HFF-Myc (cell line): ENCODE results near the gene OBP2A.
"Not testable (repeated sequence)": the region's sequence is repeated elsewhere in the genome, so short reads cannot be mapped to it uniquely, and the experiment has no call there.

Experiments
- DNase-seq: peaks from one replicate; pipeline ENCODE4 v3.0.0-alpha.2; 2011; ENCODE audit warnings: low read depth; ENCODE audit errors: extremely low read depth
- H3K4me3 ChIP-seq: replicated peaks from 2 replicates; pipeline ENCODE4 v1.5.1; 2011; ENCODE audit warnings: low read depth, mild to moderate bottlenecking, control low read depth, low read length
- TF ChIP-seq, protein P1 (sequence below): IDR thresholded peaks from 2 replicates; pipeline ENCODE4 v1.5.1; 2012; ENCODE audit warnings: mild to moderate bottlenecking, low read depth, low read length, control low read depth; ENCODE audit errors: missing control alignments

Gene OBP2A

GRCh38 chr9:135524130-135524861 lies 21.6 kb upstream of the OBP2A start:
- DNase-seq, result no peak
- TF ChIP-seq, protein P1, sequence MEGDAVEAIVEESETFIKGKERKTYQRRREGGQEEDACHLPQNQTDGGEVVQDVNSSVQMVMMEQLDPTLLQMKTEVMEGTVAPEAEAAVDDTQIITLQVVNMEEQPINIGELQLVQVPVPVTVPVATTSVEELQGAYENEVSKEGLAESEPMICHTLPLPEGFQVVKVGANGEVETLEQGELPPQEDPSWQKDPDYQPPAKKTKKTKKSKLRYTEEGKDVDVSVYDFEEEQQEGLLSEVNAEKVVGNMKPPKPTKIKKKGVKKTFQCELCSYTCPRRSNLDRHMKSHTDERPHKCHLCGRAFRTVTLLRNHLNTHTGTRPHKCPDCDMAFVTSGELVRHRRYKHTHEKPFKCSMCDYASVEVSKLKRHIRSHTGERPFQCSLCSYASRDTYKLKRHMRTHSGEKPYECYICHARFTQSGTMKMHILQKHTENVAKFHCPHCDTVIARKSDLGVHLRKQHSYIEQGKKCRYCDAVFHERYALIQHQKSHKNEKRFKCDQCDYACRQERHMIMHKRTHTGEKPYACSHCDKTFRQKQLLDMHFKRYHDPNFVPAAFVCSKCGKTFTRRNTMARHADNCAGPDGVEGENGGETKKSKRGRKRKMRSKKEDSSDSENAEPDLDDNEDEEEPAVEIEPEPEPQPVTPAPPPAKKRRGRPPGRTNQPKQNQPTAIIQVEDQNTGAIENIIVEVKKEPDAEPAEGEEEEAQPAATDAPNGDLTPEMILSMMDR, result no peak
- H3K4me3 ChIP-seq, result no peak overlapping the region

- no peak overlapping the region for H3K4me3 ChIP-seq
- no peak for DNase-seq
- TF ChIP-seq, protein P1, result no peak
Measured at GRCh38 chr9:135525241-135526088, 20.5 kb upstream of the OBP2A start.

DNA sequence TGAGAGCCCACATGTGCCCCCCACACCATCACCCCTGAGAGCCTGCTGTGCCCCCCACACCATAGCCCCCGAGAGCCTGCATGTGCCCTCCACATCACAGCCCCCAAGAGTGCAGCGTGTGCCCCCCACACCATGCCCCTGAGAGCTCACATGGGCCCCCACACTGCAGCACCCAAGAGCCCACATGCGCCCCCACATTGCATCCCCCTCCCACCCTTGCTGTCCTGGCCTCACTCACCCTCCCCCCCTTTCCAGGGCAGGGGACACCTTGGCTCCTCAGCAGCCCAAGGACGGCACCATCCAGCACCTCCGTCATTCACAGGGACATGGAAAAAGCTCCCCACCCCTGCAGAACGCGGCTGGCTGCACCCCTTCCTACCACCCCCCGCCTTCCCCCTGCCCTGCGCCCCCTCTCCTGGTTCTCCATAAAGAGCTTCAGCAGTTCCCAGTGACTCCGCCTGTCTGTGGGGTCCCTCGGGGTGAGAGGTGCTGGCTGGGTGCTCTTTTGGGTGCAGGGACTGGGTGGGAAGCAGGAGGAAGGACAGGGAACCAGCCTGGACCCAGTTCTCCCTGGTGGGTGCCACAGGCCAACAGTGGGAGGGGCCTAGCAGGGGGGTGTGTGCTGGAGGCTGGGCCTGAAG lies 19.7 kb upstream of the OBP2A start:
- H3K4me3 ChIP-seq, result no peak overlapping the region
- no peak for DNase-seq
- TF ChIP-seq, protein P1, result no peak

DNA sequence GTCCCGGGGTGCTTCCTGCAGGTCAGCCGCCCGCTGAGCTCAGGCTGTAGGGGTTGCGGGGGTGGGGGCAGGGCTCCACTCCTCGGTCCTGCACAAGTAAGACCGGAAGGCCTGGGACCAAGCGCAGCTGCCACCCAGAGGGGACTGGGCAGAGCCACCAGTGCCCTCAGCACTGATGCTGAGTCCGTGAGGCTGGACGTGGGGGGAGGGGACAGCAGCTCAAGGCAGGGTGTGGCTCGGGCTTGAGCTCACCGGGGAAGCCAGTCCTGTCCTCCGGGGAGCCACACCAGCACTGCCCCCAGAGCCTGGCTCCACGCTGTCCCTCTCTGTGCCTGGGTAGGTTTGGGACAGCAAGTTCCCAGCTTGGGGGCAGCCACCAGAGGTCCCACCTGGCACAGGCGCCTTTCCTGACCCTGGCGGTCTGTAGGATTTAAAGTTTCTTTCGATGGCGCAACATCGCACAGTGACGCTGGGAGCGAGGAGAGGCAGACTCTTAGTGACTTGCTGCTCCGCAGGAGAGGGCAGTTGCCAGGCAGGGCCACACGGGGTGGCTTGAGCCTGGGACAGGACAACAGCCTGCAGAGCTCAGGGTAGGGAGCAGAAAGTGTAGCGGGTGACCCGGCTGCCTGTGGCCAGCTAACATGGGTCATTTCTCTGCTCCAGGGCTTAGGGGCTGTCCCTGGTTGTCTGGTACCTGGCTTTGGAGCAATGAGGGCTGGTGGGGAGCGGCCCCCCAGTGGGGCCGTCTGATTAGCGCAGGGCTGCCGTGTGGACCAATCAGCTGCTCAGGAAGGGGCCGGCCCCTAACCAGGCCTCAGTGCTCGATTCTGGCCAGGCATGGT lies 19.0 kb upstream of the OBP2A start:
- no peak for DNase-seq
- H3K4me3 ChIP-seq, result no peak overlapping the region
- TF ChIP-seq, protein P1, result no peak

DNA sequence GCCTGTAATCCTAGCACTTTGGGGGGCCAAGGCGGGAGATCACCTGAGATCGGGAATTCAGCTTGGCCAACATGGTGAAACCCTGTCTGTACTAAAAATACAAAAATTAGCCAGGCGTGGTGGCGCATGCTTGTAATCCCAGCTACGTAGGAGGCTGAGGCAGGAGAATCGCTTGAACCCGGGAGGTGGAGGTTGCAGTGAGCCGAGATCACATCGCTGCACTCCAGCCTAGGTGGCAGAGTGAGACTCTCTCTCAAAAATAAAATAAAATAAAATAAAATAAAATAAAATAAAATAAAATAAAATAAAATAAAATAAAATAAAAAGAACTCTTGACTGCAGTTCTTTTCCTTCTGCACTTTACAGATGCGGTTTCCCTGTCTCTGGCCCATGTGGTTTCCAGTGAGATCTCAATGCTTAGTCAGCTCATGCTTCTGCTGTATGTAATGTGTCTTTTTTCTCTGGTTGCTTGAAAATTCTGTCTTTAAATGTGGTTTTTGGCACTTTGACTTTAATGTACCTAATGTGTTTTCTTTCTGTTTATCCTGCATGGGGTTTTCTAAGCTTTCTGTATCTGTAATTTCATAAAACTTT lies 17.0 kb upstream of the OBP2A start:
- not testable (repeated sequence) for H3K4me3 ChIP-seq, DNase-seq

GRCh38 chr9:135530146-135530545 lies 15.8 kb upstream of the OBP2A start:
- H3K4me3 ChIP-seq, result no peak overlapping the region
- TF ChIP-seq, protein P1, result no peak
- DNase-seq, result no peak
